GM21381 (cell line): ENCODE measurements around the gene LRRC8E.
"Not testable (repeated sequence)": the region's sequence is repeated elsewhere in the genome, so short reads cannot be mapped to it uniquely, and the experiment has no call there.

Source experiments
- ATAC-seq: cut with Tn5 transposase; IDR thresholded peaks from one replicate; pipeline ENCODE4 v1.9.1; 2021; ENCODE audit warnings: mild to moderate bottlenecking, moderate library complexity; ENCODE audit not compliant: unreplicated experiment

Gene LRRC8E

DNA sequence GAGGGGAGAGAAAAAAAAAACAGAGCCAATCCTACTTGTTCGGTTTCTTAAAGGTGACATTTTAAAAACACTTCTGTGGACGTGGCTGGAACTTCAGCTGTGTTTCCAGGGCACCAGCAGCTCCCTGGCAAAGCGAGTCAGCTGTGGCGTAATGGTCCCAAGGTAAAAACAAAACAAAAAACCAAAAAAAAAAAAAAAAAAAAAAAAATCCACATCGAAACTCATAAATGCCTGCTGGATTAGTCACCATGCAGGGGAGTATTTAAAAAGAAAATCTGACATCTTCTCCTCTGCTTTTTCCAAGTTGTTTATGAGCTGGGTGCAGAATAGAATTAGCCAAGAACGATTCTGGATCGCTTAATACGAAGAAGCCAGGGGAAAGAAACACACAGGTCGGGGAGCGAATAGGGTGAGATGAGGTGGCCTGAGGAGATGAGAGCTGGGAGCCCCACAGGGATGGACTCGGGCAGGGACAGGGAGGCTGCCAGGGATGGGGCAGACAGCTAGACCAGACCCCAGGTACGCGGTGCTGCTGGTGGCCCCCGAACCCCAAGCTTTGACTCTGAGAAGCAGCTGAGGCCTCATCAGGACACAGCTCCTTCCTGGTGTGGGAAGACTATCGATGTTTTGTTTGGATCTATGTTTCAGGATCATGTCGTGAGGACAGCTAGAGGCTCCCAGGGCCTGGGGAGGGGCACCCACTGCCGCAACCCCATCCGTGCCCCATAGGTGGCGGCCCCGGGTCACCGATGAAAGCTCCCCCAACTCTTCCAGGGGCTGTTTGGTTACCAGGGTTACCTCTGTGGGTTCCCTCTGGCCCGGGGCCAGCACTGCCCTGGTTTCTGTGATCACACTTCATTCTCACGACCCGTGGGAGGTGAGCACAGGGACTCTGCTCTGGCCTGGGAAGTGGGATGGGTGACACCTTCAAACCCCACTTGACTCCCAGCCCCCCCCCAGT lies 40.7 kb downstream of the LRRC8E start:
- ATAC-seq = no peak

DNA sequence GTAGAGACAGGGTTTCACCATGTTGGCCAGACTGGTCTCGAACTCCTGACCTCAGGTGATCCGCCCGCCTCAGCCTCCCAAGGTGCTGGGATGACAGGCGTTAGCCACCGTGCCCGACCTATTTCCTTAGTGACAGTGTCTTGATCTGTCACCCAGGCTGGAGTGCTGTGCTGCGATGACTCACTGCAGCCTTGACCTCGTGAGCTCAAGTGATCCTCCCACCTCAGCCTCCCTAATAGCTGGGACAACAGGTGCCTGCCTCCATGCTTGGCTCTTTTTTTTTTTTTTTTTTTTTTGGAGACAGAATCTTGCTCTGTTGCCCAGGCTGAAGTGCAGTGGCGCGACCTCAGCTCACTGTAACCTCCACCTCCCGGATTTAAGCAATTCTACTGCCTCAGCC lies 41.7 kb downstream of the LRRC8E start:
- not testable (repeated sequence) for ATAC-seq

DNA sequence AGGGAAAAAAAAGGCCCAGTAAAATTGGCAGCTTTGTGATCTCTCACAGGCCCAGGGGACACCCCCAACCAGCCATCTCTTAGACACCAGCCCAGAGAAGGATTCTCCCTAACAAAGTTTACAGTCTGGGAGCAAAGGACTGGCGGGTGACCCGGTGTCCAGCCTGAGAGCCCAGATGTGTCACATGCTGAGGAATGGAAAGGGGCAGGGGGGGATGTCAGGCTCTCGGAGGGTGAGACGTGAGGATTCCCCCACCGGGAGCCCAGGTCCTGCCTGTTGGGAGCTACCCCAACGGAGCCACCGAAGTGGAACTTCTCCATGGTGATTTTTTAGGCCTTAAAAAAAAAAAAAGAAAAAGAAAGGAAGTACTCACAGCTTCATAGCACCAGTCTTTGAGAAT lies 42.5 kb downstream of the LRRC8E start:
- ATAC-seq = no peak

DNA sequence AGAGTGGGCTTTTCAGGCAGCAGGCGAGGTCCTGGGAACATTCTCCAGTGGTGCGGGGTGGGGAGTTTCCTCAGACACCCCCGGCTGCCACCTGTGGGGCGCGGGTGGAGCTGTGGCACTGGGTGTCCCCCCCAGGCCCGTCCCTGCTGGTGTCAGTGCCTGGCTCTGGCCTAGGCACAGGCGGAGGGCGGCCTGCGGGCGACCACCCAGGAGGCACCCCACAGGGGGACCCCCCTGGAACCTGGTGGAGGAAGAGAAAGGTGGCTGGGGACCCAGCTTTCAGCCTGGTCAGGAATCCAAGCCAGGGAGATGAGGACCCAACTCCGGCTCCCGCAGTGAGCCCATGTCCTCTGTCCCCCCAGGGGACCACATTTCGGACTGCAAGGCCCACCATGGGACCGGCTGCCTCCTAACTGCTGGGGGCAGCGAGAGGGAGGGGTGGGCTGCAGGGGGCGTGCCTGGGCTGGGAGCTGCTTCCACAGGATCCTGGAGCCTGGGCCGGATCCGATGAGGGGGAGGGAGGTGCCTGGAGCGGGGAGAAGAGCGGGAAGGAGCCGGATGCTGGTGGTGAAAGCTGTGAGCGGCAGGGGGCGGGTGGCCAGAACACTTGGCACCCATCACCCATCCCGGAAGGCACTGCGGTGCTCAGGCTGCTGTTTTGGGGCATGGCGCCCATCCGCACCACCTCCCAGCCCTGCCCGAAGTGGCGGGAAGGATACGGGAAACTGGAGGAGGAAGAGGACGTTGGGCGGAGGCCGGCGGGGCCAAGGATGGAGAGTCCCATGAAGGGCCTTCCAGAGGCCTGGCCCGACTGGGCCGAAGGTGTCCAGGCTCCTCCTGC lies 43.1 kb downstream of the LRRC8E start:
- no peak for ATAC-seq

DNA sequence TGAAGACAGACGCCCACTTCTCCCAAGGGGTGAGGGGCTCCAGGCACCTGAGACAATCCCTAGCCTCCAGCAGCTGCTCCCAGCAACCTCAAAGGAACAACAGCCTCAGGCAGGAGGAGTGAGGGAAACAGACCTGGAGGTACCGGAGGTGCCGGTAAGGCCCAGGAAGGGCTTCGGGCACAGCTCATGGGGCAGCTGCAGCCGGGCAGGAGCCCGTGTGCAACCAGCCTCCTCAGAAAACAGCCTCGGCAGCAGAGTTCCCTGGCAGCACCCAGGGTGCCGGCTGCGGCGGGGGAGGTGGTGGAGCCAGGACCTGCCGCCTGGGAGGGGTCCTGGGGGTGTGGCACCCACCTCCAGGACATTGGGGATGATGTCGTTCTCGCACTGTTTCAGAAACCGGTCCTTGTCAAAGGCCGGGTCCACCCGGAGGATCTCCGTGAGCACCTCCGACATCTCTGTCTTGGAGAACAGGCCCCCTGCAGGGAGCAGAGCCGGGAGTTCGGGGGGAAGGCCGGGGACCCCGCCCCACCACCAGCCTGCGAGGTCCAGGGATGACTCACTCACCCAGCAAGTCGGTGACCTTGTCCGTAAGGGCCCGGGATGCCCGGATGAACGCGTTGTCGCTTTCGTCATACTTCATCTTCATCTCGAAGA lies 44.1 kb downstream of the LRRC8E start:
- ATAC-seq = no peak

DNA sequence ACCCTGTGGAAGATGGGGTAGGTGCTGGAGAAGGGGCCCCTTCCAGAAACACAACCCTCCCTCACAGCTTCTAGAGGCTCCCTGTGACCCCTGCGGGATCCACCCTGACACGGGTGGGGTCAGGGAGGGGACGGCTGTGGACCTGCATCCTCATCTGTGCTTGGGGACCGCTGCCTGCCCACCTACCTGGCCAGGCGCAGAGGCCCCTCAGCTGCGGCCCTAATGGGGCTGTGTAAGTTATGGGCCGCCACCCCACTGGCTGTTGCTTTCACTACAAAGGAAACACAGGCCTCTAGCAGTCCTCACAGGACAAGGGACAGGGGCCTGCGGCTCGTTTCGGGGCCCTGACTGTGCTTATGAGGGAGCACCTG lies 44.6 kb downstream of the LRRC8E start:
- no peak for ATAC-seq

DNA sequence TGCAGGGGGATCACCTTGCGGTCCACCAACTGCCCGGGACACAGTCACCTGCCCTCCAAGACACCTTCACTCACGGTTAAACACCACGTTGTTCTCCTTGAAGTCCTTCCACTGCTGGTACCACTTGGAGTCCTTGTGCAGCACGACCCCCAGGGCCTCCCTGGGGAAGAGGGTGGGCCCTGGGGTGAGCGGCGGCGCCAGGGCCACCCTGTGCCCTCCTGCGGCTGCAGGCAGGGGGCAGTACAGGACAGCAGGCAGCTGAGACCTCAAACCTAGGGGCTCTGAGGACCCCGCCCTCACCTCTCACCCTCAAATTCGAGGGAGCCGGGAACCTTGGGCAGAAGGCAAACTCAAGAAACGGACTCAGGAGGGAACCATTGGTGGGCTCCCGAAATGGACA lies 45.1 kb downstream of the LRRC8E start:
- no peak for ATAC-seq

DNA sequence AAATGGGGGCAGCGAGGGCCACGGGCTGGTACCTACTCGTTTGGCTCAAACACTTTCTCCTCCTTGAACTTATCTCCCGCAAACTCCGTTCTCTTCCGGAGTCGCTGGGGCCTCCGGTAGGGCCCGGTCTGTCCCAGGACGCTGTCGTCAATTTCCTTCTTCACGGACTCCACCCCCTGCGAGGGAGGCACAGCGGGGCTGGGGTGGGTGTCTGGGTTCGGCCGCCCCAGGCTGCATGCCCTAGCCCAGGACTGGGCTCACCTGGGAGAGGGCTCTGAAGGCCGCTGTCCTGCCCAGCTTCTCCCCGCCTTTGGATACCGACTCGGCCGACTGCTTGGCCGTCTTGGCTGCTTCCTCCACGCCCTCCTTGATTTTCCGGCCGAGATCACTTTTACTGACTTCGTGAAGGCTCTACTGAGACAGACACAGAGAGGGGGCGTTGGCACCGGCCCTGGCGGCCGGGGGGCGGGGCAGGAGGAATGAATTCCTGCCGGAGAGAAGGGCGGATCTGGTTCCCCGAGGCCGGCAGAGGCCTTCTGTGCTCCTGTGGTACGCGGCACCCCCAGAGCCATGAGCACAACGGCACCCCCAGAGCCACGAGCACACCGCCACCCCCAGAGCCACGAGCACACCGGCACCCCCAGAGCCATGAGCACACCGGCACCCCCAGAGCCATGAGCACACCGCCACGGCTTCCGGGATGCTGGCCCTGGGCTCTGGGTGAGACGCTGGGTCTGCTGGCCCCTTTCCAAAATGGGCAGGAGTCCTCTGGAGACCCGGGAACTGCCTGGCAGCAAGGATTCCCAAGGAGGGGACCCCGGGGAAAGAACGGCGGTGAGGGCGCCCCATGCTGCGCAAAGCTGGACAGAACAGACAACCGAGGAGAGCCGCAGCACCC lies 45.8 kb downstream of the LRRC8E start:
- ATAC-seq = no peak

DNA sequence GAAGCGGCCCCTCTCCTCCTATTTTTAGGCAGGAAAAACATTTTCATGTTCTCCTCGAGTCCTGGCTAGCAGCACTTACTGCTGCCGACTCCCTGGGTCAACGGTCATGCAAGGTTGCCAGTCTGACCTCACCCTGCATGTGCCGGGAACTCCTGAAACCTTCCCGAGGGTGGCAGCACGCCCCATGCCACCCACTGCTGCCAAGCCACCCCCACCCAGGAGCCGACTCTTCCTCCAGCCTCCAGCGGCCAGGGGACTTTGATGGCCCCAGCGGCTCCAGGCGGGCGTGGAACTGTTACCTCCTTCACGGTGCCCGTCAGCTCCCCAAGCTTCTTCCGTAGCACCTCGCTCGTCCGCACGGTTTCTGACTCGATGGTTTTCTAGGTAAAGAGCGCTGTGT lies 46.5 kb downstream of the LRRC8E start:
- no peak for ATAC-seq

DNA sequence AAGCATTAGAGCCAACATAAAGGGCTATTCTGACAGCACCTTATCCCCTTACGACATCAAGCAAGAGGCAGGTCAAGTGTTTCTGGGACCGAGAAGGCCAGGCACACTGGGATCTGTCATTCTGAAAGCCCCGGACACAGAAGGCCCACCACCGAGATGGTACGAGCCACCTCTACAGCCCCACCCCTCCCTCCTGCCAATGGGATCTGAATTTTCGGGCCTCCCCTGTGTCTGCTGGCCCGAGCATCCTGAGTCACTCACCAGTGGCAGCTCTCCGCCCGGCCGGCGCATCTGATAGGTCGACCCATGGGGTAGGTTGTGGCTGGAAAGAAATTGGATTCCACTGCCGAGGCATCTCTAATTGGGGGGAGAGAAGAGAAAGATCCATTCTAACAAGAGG lies 52.5 kb downstream of the LRRC8E start:
- no peak for ATAC-seq

DNA sequence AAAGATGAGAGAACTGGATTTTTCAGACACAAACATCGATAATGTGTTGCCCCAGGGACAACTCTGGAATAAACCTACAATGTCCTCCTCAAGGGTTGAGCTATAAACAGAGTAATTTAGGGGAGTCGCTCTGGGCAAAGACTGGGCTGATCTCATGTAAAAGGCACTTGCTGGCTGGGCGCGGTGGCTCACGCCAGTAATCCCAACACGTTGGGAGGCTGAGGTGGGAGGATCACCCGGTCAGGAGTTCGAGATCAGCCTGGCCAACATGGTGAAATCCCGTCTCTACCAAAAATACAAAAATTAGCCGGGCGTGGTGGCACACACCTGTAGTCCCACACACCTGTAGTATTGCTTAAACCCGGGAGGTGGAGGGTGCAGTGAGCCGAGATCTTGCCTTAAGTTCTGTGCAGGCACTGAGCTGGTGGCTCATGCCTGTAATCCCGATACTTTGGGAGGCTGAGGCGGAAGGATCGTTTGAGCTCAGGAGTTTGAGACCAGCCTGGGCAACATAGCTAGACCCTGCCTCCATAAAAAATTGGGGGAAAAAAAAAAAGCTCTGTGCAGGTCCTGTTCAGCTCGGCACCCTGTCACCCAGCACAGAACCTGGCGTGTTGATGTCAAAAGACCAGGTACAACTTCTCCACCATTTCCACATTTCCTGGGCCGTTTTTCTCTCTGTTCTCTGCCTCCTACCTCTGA lies 53.7 kb downstream of the LRRC8E start:
- ATAC-seq = no peak

DNA sequence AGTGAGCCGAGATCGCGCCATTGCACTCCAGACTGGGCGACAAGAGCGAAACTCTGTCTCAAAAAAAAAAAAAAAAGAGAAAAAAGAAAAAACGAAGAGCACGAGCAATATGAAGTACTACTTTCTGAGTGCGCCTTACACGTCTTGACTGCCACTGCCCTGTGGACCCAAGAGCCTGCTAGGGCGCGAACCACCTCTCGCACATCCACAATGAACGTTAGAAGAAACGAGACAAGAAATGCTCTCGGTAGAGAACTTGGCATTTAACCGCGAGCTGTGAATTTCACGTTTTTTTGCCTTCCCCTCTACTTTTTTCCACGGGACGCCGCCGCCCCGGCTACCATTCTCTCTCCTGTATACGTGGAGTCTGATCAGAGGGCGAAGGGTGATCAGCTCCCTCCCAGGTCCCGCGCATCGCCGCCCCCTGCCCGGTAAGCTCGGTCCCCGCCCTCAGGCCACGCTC lies 54.7 kb downstream of the LRRC8E start:
- no peak for ATAC-seq

DNA sequence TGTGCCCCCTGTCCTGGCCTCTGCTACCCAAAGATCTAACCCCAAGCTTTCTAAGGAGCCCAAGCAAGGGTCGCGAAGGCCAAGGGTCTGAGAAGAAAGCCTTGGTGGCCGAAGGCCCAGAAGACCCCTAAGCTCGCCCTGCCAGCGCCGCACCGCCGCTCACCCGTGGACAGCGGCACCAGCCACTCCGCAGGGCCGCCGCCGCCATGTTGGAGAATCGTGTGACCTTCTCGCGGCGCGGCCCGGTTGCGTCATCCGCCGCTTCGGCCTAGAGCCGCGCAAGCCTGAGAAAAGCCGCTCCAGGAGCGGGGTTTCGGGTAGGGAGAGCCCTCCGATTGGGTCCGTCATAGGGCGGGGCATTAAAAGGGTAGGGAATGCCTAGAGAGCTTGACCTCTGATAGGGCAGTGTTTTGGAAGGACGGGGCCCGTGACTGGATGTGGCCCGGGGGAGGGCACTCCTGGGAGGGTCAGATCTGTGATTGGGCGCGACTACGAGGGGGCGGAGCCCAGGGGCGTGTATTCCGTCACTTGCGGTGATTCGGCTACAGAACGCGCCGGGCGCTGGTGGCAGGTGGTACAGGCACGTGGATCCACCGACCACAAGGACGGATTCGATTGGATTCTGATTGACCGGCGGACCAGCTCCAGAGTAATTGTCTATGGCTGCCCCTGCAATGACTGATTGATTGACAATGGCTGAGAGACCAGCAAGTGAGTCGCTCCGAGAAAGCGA lies 55.3 kb downstream of the LRRC8E start, which contains the start of gene TIMM44:
Gene TIMM44, minus strand, starts transcription at position 223 of the 733 bp plus-strand sequence. Its CDS starts 15 bp downstream, at position 208.
- peak; percentile 97 for ATAC-seq

DNA sequence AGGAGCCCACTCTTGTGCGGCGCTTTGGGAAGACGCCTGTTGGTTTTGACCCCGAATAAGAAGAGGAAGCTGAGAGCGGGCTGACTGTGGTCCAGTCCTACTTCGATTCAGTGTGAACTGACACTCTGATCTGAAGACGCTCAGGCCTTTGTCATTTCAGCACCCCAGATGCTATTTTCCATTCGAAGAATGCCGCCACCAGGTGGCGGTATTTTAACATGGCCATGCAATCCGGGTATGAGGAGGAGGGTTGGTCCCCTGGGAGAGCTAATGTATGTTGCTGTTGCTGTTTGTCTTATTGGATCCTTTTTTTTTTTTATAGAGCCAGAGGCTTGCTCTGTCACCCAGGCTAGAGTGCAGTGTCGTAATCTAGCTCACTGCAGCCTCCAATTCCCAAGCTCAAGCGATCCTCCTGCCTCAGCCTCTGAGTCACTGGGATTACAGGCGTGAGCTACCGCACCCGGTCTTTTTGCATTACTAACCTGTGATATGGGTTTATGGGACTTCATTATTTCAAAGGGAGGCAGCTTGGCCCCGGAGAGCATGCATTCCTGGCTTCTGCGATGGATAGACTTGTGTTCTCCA lies 56.0 kb downstream of the LRRC8E start:
- peak; percentile 27 for ATAC-seq

DNA sequence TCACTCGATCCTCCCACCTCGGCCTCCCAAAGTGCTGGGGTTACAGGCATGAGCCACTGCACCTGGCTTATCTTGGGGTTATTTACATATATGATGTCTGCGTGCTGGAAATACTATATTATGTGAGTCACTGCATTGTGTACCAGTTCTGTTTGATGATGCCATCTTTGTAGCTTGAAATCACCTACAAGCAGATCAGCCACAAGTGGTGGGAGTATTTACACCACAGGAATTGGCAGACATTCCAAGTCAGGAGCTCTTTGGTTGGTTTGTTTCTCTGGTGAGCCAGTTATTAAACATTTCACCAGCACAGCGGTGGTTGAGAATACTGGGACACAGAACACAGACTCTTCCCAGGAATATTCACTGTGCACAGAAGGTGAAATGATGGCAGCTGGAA lies 59.6 kb downstream of the LRRC8E start:
- no peak for ATAC-seq
